WERI-Rb-1 (cell line): ENCODE results near the gene RHEB.

Experiments
- DNase-seq: peaks from one replicate; pipeline ENCODE4 v3.0.0-alpha.2; 2020
- H3K27ac ChIP-seq: fragments of 250-450 bp; sonication (Bioruptor Pico); 2 replicates; pipeline ENCODE4 v1.5.1; 2020; ENCODE audit warnings: mild to moderate bottlenecking, moderate library complexity
- H3K27me3 ChIP-seq: fragments of 250-450 bp; sonication (Bioruptor Pico); 2 replicates; pipeline ENCODE4 v1.5.1; 2021; ENCODE audit warnings: mild to moderate bottlenecking, low read depth, moderate library complexity; ENCODE audit not compliant: insufficient read depth, severe bottlenecking
- H3K36me3 ChIP-seq: fragments of 250-450 bp; sonication (Bioruptor Pico); 2 replicates; pipeline ENCODE4 v1.5.1; 2020; ENCODE audit warnings: mild to moderate bottlenecking, moderate library complexity
- H3K4me3 ChIP-seq: 2 replicates; pipeline ENCODE4 v1.5.1; 2011; ENCODE audit warnings: low read depth, mild to moderate bottlenecking, control low read depth, low read length
- H3K9me3 ChIP-seq: fragments of 250-450 bp; sonication (Bioruptor Pico); 2 replicates; pipeline ENCODE4 v1.5.1; 2021; ENCODE audit warnings: mild to moderate bottlenecking, moderate library complexity; ENCODE audit not compliant: severe bottlenecking
- TF ChIP-seq, protein P1 (sequence below): IDR thresholded peaks from 2 replicates; pipeline ENCODE4 v1.5.1; 2011; ENCODE audit warnings: low read depth, mild to moderate bottlenecking, control low read depth, inconsistent platforms, low read length

RHEB gene

DNA sequence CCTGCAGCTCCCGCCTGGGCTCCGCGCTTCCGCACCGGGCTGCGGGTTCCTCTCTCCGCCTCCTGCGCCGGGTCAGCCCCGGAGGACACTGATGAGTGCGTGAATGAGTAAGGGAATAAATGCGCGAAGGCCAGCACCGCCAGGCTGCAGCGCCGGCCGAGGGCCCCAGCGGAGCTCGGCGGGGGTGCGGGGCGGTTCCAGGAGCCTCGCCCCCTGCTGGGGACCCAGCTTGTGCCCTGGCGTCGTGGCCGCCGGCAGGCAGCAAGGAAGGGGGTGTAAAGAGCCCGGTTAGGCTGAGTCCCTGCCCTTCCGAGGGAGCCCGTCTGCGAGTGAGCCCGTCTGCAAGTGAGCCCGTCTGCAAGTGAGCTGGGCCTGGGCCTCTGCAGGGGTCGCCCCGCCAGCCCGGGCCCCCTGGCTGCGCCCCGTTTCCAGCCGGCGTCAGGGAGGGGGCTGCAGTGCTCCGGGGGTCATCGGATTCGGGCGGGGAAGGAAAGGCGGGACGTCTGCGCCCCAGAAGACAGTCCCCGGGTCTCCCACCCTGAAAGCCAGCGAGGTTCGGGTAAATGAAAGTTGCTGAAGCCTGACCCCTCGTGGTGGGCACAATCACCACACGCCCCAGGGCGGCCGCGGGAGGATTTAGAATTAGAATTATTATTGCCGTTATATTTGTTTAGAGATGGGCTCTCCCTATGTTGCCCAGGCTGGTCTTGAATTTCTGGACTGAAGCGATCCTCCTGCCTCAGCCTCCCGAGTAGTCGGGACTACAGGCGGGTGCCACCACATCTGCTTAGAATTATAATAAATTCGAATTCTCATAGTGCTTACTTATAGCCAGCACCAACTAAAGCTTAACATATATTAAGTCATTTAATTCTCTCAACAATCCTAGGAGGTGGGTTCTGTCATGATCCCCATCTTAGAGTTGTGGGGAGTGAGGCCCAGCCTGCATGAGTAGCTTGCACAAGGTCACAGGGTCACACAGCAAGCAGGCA is 71.1 kb downstream of the RHEB start:
- TF ChIP-seq, protein P1, sequence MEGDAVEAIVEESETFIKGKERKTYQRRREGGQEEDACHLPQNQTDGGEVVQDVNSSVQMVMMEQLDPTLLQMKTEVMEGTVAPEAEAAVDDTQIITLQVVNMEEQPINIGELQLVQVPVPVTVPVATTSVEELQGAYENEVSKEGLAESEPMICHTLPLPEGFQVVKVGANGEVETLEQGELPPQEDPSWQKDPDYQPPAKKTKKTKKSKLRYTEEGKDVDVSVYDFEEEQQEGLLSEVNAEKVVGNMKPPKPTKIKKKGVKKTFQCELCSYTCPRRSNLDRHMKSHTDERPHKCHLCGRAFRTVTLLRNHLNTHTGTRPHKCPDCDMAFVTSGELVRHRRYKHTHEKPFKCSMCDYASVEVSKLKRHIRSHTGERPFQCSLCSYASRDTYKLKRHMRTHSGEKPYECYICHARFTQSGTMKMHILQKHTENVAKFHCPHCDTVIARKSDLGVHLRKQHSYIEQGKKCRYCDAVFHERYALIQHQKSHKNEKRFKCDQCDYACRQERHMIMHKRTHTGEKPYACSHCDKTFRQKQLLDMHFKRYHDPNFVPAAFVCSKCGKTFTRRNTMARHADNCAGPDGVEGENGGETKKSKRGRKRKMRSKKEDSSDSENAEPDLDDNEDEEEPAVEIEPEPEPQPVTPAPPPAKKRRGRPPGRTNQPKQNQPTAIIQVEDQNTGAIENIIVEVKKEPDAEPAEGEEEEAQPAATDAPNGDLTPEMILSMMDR = peak; percentile 68
- peak overlapping the region; percentile 52; the same call in 1 of the 2 replicates for H3K27ac ChIP-seq
- DNase-seq = peak; percentile 67
- no peaks in the 10 kb centered on the region for H3K36me3 ChIP-seq
- H3K27me3 ChIP-seq = no peaks in the 10 kb centered on the region
- no peaks in the 10 kb centered on the region for H3K9me3 ChIP-seq
- no peak overlapping the region for H3K4me3 ChIP-seq

DNA sequence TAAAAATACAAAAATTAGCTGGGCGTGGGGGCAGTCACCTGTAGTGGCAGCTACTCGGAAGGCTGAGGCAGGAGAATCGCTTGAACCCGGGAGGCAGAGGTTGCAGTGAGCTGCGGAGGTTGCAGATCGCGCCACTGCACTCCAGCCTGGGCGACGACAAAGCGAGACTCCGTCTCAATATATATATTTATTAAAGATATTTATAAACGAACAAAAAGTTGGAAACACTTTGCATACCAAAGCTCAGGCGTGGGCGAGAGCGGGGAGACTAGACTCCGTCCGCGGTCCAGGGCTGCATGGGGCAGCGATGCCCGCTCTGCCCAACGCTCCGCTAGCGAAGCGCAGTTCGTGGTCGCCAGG is 71.8 kb downstream of the RHEB start:
- no peaks in the 10 kb centered on the region for H3K9me3 ChIP-seq
- H3K4me3 ChIP-seq = no peak overlapping the region
- H3K27me3 ChIP-seq = no peaks in the 10 kb centered on the region
- no peak overlapping the region for H3K27ac ChIP-seq
- TF ChIP-seq, protein P1 = no peak
- no peaks in the 10 kb centered on the region for H3K36me3 ChIP-seq
- DNase-seq = no peak

GRCh38 chr7:151447312-151447711 is 72.4 kb downstream of the RHEB start:
- TF ChIP-seq, protein P1 = no peak
- no peak overlapping the region for H3K27ac ChIP-seq
- DNase-seq = no peak
- no peaks in the 10 kb centered on the region for H3K27me3 ChIP-seq
- no peaks in the 10 kb centered on the region for H3K9me3 ChIP-seq
- H3K4me3 ChIP-seq = no peak overlapping the region
- H3K36me3 ChIP-seq = no peaks in the 10 kb centered on the region

DNA sequence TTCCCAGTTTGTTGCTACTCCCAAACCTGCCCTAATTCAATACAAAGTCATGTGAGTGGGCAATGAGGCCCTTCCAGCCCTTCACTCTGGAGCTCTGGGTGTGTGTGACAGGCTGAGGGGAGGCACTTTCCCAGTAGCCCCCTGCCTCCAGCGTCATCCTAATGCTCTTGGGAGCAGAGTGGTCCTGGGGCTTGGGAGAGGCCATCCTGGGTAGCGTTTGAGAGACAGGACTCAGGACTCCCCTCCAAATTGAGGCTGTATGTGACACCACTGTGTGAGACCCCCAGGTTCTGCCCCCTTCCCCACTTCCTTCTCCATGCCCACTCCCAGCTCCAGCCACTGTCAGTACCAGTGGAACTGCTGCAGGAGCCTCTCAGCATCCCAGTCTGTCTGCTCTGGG is 73.3 kb downstream of the RHEB start:
- no peak overlapping the region for H3K4me3 ChIP-seq
- H3K27me3 ChIP-seq = no peaks in the 10 kb centered on the region
- TF ChIP-seq, protein P1 = no peak
- no peaks in the 10 kb centered on the region for H3K36me3 ChIP-seq
- DNase-seq = no peak
- no peaks in the 10 kb centered on the region for H3K9me3 ChIP-seq
- no peak overlapping the region for H3K27ac ChIP-seq

DNA sequence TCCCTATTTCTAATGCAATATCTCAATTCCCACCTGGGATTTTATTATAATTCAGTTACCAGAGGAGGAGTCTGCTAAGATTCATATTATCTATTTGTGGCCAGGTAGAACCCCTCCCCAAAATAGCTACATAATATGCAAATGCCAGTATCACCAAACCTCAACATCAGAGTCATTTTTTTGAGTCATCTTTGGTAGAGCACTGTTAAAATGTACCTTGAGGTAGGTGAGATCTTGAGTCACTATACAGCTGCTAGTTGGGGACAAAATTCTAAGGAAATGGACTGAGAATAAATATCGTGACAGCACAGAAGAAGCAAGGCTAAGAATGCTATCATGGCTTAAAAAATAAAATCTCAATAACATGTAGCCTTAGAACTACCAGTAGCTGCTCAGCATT is 75.1 kb downstream of the RHEB start:
- no peak overlapping the region for H3K4me3 ChIP-seq
- H3K36me3 ChIP-seq = no peaks in the 10 kb centered on the region
- TF ChIP-seq, protein P1 = no peak

More for the DNA sequence above, 75.1 kb downstream of the RHEB start:
- no peaks in the 10 kb centered on the region for H3K9me3 ChIP-seq
- no peak overlapping the region for H3K27ac ChIP-seq
- no peak for DNase-seq
- no peaks in the 10 kb centered on the region for H3K27me3 ChIP-seq
